ELF-1 (cell line): ENCODE measurements around the gene TBC1D7.

ENCODE experiments used
- DNase-seq: peaks from one replicate; pipeline ENCODE4 v3.0.0-alpha.2; 2016; ENCODE audit warnings: low read depth, low spot score

Gene TBC1D7

GRCh38 chr6:13319891-13320564, 8.3 kb downstream of the TBC1D7 start:
- no peak for DNase-seq

- no peak for DNase-seq
Measured at GRCh38 chr6:13318821-13319220, 9.5 kb downstream of the TBC1D7 start.

DNA sequence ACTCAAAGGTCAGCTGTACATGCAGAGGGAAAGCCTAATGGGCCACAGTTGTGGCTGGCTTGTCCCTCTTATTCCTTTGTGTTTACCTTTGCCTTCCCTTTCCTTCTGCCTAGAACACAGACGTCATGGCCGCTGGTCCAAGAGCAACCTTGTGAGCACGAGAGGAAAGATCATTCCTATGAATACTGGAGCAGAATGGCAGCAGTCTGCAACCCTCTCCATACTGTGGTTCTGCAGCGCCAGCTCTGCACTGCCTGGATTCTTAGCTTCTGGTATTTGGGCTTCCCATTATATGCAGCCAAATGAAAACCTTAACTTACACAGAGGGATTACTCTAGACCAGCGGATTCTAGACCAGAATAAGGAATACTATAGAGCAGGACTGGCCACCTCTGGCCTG, 12.4 kb downstream of the TBC1D7 start:
- no peak for DNase-seq

GRCh38 chr6:13314806-13315205, 13.5 kb downstream of the TBC1D7 start:
- DNase-seq: no peak

- no peak for DNase-seq
Measured at GRCh38 chr6:13311155-13311554, 17.2 kb downstream of the TBC1D7 start.

- no peak for DNase-seq
Measured at GRCh38 chr6:13308332-13308731, 20.0 kb downstream of the TBC1D7 start.

GRCh38 chr6:13307508-13307995, 20.8 kb downstream of the TBC1D7 start:
- DNase-seq: no peak

- no peak for DNase-seq
Measured at GRCh38 chr6:13305791-13306190, 22.5 kb downstream of the TBC1D7 start.

DNA sequence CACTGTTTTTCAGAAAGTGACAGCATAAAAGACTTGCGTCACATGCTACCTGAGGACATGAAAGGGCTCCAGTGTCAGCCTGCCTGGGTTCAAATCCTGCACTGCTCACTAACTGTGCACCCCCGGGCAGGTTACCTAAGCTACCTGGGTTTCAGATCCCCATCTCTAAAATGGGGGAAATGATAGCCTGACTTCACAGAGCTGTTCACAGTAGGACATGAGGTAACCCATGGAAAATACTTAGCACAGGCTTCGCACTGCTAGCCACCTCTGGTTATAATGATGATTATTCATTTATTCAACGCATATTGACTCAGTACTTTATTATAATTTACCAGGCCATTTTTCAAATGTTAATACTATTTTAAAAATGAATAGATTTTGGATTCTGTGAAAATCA, 23.0 kb downstream of the TBC1D7 start:
- no peak for DNase-seq

DNA sequence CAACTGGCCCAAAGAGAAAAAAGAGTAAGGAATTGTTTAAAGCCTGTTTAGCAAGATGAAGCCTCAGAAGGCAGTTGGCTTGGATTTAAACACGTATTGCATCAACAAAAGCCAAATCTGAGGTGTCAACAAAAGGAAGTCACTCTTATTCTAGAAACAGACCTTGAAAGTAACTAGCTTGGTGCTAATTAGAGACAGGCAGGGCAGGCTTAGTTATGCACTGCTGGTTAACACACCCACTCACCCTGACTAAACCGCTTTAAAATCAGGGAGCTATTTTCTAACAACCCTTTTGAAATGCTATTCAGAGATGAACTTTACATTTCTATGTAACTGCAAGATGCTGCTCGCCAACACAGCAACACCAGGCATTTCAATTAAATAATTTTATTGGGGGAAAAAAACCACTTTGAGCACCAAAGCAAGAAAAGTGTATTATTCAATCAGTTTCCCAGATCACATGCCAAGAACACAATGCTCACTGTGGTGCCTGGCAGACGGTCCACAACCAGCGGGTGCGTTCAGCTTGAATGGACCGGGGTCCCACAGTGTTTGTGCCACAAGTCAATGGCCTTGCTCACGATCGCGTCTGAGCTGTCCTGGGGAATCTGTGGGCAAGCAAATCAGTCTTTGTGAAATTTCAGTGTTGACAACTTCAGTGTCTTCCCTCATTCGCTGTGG, 23.6 kb downstream of the TBC1D7 start:
- no peak for DNase-seq

DNA sequence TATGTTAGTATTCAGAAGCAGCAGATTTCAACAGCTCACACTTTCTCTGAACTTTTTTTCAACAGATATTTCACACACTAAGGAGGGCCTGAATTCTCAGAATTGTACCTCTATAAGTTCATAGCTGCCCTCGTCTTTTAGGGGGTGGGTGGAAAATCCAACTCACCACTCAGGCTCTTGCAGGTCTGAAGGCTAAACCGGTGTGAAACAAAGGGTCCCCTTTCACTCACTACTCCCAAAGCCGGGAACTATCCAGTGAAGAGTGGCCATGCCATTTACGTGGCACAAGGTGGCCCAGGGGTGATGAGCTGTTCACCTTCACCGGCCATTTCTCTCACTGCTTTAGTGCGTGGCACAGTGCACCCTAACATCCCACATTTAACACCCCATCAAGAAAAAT, 24.2 kb downstream of the TBC1D7 start:
- DNase-seq: no peak

DNA sequence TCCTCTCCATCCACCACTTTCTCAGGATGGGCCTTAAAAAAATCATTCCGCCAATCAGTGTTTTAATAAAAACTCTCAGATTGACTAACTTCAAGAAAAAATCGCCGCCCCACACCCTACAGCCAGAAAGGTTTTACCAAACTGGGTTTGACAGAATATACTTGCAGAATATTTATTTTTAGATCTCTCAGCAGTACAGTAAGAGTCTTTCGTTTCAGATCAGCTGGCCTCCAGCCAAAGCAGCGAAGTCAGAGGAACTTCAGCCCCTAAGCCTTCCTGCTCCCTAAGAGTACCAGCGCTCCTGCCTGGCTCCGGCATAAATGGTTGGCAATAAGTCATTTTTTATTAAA, 24.7 kb downstream of the TBC1D7 start:
- no peak for DNase-seq

GRCh38 chr6:13302751-13303667, 25.3 kb downstream of the TBC1D7 start:
- no peak for DNase-seq

- no peak for DNase-seq
Measured at GRCh38 chr6:13302291-13302690, 26.0 kb downstream of the TBC1D7 start.

- DNase-seq: no peak
Measured at GRCh38 chr6:13300643-13301590, 27.4 kb downstream of the TBC1D7 start.

DNA sequence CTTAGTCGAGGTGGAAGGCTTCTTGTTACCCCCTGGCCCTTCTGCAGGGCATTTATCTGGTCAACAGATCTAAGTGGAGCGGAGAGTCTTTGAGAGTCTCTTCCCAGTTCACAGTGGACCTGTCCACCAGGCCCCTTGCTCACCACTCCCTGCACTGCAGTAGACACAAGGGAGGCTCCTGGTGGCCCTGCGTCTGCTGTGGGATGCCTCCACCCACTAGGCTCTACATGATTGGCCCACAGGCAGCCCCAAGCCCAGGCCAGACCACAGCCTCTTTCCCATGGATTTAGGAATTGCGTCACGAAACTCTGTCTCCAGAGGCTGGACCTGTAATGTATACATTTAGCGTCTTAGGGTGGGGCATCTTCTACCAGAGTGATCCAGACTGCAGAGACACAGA, 28.4 kb downstream of the TBC1D7 start:
- DNase-seq: no peak

GRCh38 chr6:13299403-13299821, 28.9 kb downstream of the TBC1D7 start:
- DNase-seq: no peak

DNA sequence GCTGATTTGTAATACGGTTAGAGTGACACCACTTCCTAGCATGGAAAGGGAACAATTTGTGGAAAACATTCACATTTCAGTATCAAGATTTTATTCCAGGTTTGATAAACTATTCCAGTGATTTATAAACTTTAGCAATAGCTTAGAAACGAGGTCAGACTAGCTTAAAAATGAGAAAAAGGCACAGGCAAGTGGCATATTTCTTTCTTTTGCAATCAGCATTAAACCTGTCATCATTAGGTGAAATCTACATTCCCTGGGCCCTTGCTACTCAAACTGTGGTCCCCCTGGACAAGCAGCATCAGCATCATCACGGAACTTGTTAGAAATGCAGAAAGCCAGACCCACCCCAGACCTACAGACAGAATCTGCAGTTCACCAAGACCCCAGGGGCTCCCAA, 29.9 kb downstream of the TBC1D7 start:
- no peak for DNase-seq

DNA sequence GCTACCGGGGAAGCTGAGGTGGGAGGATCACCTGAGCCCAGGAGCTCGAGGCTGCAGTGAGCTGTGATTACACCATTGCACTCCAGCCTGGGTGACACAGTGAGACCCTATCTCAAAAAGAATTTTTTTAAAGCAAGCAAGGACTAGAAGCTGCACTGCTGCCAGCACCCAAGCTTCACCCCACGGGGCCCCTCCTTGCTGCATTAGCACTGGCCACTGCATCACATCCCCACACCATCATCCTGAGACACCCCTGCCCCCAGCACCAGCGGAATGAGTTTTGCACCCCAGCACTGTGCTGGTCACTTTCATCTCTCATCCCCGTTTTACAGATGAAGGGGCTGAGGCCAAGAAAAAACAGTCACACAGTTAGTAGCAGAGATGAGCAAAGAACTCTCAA, 30.9 kb downstream of the TBC1D7 start:
- no peak for DNase-seq

DNA sequence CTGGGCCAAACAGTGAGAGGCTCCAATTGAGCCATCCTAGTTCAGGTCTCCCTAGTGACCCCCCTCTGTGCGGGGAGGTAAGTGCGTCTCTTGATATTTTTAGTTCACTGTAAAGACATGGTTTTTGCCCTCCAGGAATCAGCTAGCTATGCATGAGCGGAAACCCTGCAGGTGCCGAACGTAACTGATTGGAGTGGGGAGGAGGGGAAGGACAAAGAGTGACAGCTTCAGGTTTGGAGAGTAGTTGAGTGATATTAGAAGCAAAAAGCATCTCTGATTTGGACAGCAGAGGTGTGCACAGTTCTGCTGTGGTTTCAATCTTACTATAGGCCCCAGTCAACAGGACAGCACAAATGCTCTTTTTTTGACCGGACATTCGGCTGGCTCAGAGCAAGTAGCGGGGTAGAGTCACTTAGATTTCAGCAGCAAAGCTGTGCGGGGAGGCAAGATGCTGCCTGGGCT, 31.8 kb downstream of the TBC1D7 start:
- DNase-seq: no peak

- DNase-seq: no peak
Measured at GRCh38 chr6:13295576-13295975, 32.8 kb downstream of the TBC1D7 start.
